K562 (cell line): ENCODE data around the gene RMND5A. TPM values are rescaled to one million over a fixed set of nuclear protein-coding genes. Genes with fewer than 3 reads are reported as not detected.
A peak's percentile ranks its signal among the peaks of the same experiment; 100 is the strongest.

Experiments
- ATAC-seq: fragments of 200-7000 bp; cut with Tn5 transposase; 3 replicates; pipeline ENCODE4 v1.9.1; 2020; ENCODE audit warnings: moderate library complexity
- BruUV-seq: library from RNA; stranded (reverse); fragments of 400-500 nt; replicated peaks from 2 replicates; lab custom pipeline; 2021; lab: Mats Ljungman, UMichigan
- CTCF ChIA-PET: fragments of 300-600 bp; formaldehyde crosslinking; extraction: SDS; loops from one replicate; lab custom pipeline; 2021; ENCODE audit warnings: low intra/inter-chr PET ratio; lab: Yijun Ruan, JAX
- POLR2A ChIA-PET: fragments of 300-600, 350-650 bp; sonication (Branson Sonifier 250); formaldehyde crosslinking; extraction: SDS; loops from one replicate; lab custom pipeline; 2021; ENCODE audit warnings: antibody characterized with exemption, inconsistent platforms; lab: Yijun Ruan, JAX
- DNase-seq, 4 experiments: peaks; one replicate each; pipeline versions ENCODE4 v3.0.0 to v3.0.0-alpha.2; 2011 to 2018; ENCODE audit warnings: low spot score in 3 of 4, mixed read lengths in 3 of 4; ENCODE audit errors: extremely low read depth in 1 of 4
- FAIRE-seq: peaks from 2 replicates; lab custom pipeline; 2011; peaks lifted over from hg19 to GRCh38; lab: Jason Lieb, UNC
- H2AFZ ChIP-seq: 2 replicates; pipeline ENCODE4 v1.6.0; 2011; ENCODE audit warnings: low read depth, low read length, control low read depth, inconsistent platforms
- H3K27ac ChIP-seq: fragments of 200-600 bp; 3 replicates; pipeline ENCODE4 v1.8.0; 2011; ENCODE audit warnings: low read depth, mild to moderate bottlenecking, control low read depth, inconsistent platforms, low read length, moderate library complexity, mixed read lengths; ENCODE audit errors: extremely low read depth
- H3K27me3 ChIP-seq, 2 experiments: fragments of 300-600 bp in 1 of 2; 2 replicates in 1 of 2; 3 replicates in 1 of 2; pipeline versions ENCODE4 v1.6.0 to v1.8.0; 2011; ENCODE audit warnings: inconsistent platforms in 2 of 2, low read length in 2 of 2, mild to moderate bottlenecking in 1 of 2, mixed read lengths in 1 of 2, moderate library complexity in 1 of 2; ENCODE audit not compliant: control insufficient read depth in 2 of 2, insufficient read depth in 2 of 2
- H3K36me3 ChIP-seq: fragments of 300-600 bp; 3 replicates; pipeline ENCODE4 v1.8.0; 2011; ENCODE audit warnings: mild to moderate bottlenecking, low read length, inconsistent platforms; ENCODE audit not compliant: control insufficient read depth, insufficient read depth
- H3K4me1 ChIP-seq, 2 experiments: fragments of 200-600 bp in 1 of 2; replicated peaks in 1 of 2; 2 replicates in 1 of 2; 3 replicates in 1 of 2; pipeline versions ENCODE4 v1.5.1 to v1.8.0; 2011; ENCODE audit warnings: inconsistent platforms in 2 of 2, low read length in 2 of 2, mild to moderate bottlenecking in 1 of 2, mixed read lengths in 1 of 2, moderate library complexity in 1 of 2; ENCODE audit not compliant: control insufficient read depth in 2 of 2, insufficient read depth in 2 of 2
- H3K4me2 ChIP-seq: 2 replicates; pipeline ENCODE4 v1.6.1; 2011; ENCODE audit warnings: low read length, control low read depth, inconsistent platforms, mixed read lengths; ENCODE audit not compliant: insufficient read depth
- H3K4me3 ChIP-seq: fragments of 200-600 bp; sonication (generic), shearing (Covaris generic); 2 replicates; pipeline ENCODE4 v1.5.1; 2016; ENCODE audit warnings: control low read depth, inconsistent platforms
- H3K79me2 ChIP-seq: fragments of 200-600 bp; 3 replicates; pipeline ENCODE4 v1.8.0; 2011; ENCODE audit warnings: low read length, inconsistent platforms; ENCODE audit not compliant: control insufficient read depth, insufficient read depth
- H3K9ac ChIP-seq, 2 experiments: 2 replicates each; pipeline versions ENCODE4 v1.6.0 to v1.6.1; 2011; ENCODE audit warnings: low read depth in 2 of 2, low read length in 2 of 2, control low read depth in 1 of 2, inconsistent platforms in 1 of 2, mild to moderate bottlenecking in 1 of 2, mixed read lengths in 1 of 2; ENCODE audit not compliant: insufficient read depth in 1 of 2
- H3K9me1 ChIP-seq: one replicate; pipeline ENCODE4 v1.6.0; 2011; ENCODE audit warnings: inconsistent platforms, mild to moderate bottlenecking, low read length, moderate library complexity; ENCODE audit not compliant: control insufficient read depth, insufficient read depth
- H3K9me3 ChIP-seq: replicated peaks from 2 replicates; pipeline ENCODE4 v1.5.1; 2011; ENCODE audit warnings: low read depth, low read length, inconsistent platforms; ENCODE audit not compliant: control insufficient read depth, insufficient read depth
- H4K20me1 ChIP-seq: replicated peaks from 2 replicates; pipeline ENCODE4 v1.6.1; 2011; ENCODE audit warnings: low read length, inconsistent platforms, mixed read lengths; ENCODE audit not compliant: control insufficient read depth, insufficient read depth
- CBFA2T3 ChIP-seq: fragments of 450-650 bp; IDR thresholded peaks from 2 replicates; pipeline ENCODE4 v1.6.1; 2017
- KAT8 ChIP-seq: fragments of 450-650 bp; IDR thresholded peaks from 2 replicates; pipeline ENCODE4 v1.6.1; 2016; ENCODE audit warnings: low read depth, mild to moderate bottlenecking
- NELFE ChIP-seq: IDR thresholded peaks from 2 replicates; pipeline ENCODE4 v1.6.1; 2011; ENCODE audit warnings: mild to moderate bottlenecking; ENCODE audit not compliant: insufficient read depth, insufficient read length
- PBX2 ChIP-seq, 2 experiments: IDR thresholded peaks in 1 of 2; conservative IDR thresholded peaks in 1 of 2; 2 replicates each; pipeline ENCODE4 v1.6.1; 2016; ENCODE audit warnings: low read depth in 2 of 2, mild to moderate bottlenecking in 1 of 2, missing compliant biosample characterization in 1 of 2, missing genetic modification characterization in 1 of 2, moderate library complexity in 1 of 2
- PRDM10 ChIP-seq: fragments of 450-650 bp; IDR thresholded peaks from 2 replicates; pipeline ENCODE4 v1.6.1; 2018; ENCODE audit not compliant: partially characterized antibody
- ZBTB26 ChIP-seq: fragments of 450-650 bp; formaldehyde crosslinking; IDR thresholded peaks from 2 replicates; pipeline ENCODE4 v1.4.0; 2022; ENCODE audit warnings: missing genetic modification characterization
- ZNF197 ChIP-seq: fragments of 200-800 bp; sonication (Bioruptor generic); IDR thresholded peaks from 2 replicates; pipeline ENCODE4 v1.6.1; 2016; ENCODE audit warnings: low read depth, missing genetic modification characterization, missing compliant biosample characterization
- ZNF445 ChIP-seq: fragments of 250-450 bp; sonication (Bioruptor Pico); IDR thresholded peaks from 2 replicates; pipeline ENCODE4 v1.4.0; 2020; ENCODE audit warnings: low read depth, mild to moderate bottlenecking, moderate library complexity
- ZNF561 ChIP-seq: fragments of 450-650 bp; formaldehyde crosslinking; conservative IDR thresholded peaks from 2 replicates; pipeline ENCODE4 v1.4.0; 2020; ENCODE audit warnings: mild to moderate bottlenecking, moderate library complexity
- WGBS: fragments of 100-300 bp; shearing (Covaris generic); methylation state at CpG from one replicate; pipeline ENCODE4 v1.1.6; 2016; ENCODE audit warnings: low coverage, mixed read lengths; ENCODE audit not compliant: insufficient coverage; ENCODE audit errors: missing lambda C conversion rate; 5-methylcytosine and 5-hydroxymethylcytosine counted together
- in situ Hi-C: fragments of 300-500 bp; cut with MboI; formaldehyde crosslinking; loops from 4 replicates; pipeline ENCODE4 v1.15.0; 2018; ENCODE audit warnings: inconsistent platforms, mixed read lengths
- intact Hi-C: fragments of 100-400 bp; cut with micrococcal nuclease; formaldehyde crosslinking; loops from 2 replicates; pipeline ENCODE4 v1.14.2; 2022
- polyA plus RNA-seq, 8 experiments: library from polyadenylated mRNA; depleted of rRNA in 4 of 8; stranded (reverse) in 5 of 8; unstranded in 3 of 8; fragments of >200 nt; fragmentation: Nextera tagmentation in 2 of 8; fragmentation: Illumina TruSeq in 1 of 8; extraction: Ambion mirVana in 2 of 8; extraction: Trizol in 1 of 8; gene quantifications; 2 replicates each; pipeline versions ENCODE4 v1.2.1 to v1.2.3, GENCODE V29; 2011 to 2014; ENCODE audit warnings: inconsistent platforms in 1 of 8, missing spikeins in 1 of 8
- total RNA-seq, 7 experiments: library from RNA; depleted of rRNA in 6 of 7; stranded (reverse); fragments of >200 nt in 6 of 7; fragmentation: Illumina TruSeq in 2 of 7; extraction: Trizol in 2 of 7; gene quantifications; 2 replicates each; pipeline versions ENCODE4 v1.2.1 to v1.2.3, GENCODE V29; 2011 to 2021; ENCODE audit warnings: low replicate concordance in 1 of 7

RMND5A gene
- total and polyA plus RNA-seq, 9 of the 15 experiments (the other 6 are each of a cell fraction or from before 2014, with no cell fraction given): 13.2 to 43.5 (median 34.1) TPM

- BruUV-seq: no TSS peak
- no peak for FAIRE-seq
- POLR2A ChIA-PET: no interaction called here
Measured at GRCh38 chr2:86673986-86674670, 46.0 kb upstream of the RMND5A start.

More at GRCh38 chr2:86673986-86674670, 46.0 kb upstream of the RMND5A start:
- in situ Hi-C loops: no loop called here
- intact Hi-C loops: no loop called here
- no peaks in the 10 kb centered on the region for H3K4me1 ChIP-seq
- no peak overlapping the region for H3K4me3 ChIP-seq
- CTCF ChIA-PET: no interaction called here
- WGBS: 0% methylated on average over 1 of the region's 1 CpG
- H3K4me2 ChIP-seq: no peak overlapping the region
- H3K27me3 ChIP-seq: no peaks in the 10 kb centered on the region; a peak in 2 of 5 replicates
- H3K36me3 ChIP-seq: no peaks in the 10 kb centered on the region
- no peak for TF ChIP-seq ZNF197 (CRISPR knock-in tag)
- TF ChIP-seq ZNF561 (CRISPR knock-in tag): no peak
- no peak for TF ChIP-seq ZNF445 (CRISPR knock-in tag)
- TF ChIP-seq PRDM10: no peak
- no peak for TF ChIP-seq PBX2 (CRISPR knock-in tag; IDR thresholded peaks at IDR 0.05; ENCODE audit: low read depth)
- TF ChIP-seq PBX2 (tag; conservative IDR thresholded peaks at IDR 0.05; ENCODE audit: low read depth): no peak
- peak; percentile 42 for TF ChIP-seq CBFA2T3
- TF ChIP-seq KAT8: no peak
- TF ChIP-seq ZBTB26 (CRISPR knock-in tag): no peak
- TF ChIP-seq NELFE: no peak
- no peak overlapping the region for H2AFZ ChIP-seq
- DNase-seq (no peak), ATAC-seq (no peak)
- no peak overlapping the region for H3K27ac ChIP-seq
- no peaks in the 10 kb centered on the region for H3K9me1 ChIP-seq
- no peaks in the 10 kb centered on the region for H3K9me3 ChIP-seq
- no peak overlapping the region for H3K9ac ChIP-seq
- H3K79me2 ChIP-seq: no peaks in the 10 kb centered on the region
- no peaks in the 10 kb centered on the region for H4K20me1 ChIP-seq
